ENCODE results near the gene MTFR2.
A peak's percentile ranks its signal among the peaks of the same experiment; 100 is the strongest.

MTFR2 gene

DNA sequence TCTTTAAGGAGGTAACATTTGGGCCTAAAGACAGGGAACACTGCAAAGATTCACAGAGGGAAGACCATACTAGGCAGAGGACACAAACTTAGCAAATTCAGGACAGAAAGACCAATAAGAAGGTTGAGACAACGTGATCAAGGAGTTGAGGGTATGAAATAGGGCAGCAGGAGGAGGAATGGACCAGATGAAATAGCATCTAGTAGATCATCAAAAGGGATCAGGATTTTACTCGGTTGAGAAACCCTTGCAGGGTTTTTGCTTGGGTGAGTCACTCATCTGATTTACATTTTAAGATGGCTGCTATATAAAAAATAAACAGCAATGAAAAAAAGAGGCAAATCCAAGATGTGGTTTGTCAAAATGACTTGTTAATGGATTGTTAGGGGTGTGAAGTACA lies 34.8 kb upstream of the MTFR2 start:
- peak; percentile 51 for DNase-seq (ENCODE audit: low read depth)
- no peak overlapping the region for H3K4me3 ChIP-seq (replicated peaks; ENCODE audit: low read depth, low read length)

GRCh38 chr6:136282906-136283305 lies 32.8 kb upstream of the MTFR2 start:
- DNase-seq (ENCODE audit: low read depth): no peak
- TF ChIP-seq, protein P1, sequence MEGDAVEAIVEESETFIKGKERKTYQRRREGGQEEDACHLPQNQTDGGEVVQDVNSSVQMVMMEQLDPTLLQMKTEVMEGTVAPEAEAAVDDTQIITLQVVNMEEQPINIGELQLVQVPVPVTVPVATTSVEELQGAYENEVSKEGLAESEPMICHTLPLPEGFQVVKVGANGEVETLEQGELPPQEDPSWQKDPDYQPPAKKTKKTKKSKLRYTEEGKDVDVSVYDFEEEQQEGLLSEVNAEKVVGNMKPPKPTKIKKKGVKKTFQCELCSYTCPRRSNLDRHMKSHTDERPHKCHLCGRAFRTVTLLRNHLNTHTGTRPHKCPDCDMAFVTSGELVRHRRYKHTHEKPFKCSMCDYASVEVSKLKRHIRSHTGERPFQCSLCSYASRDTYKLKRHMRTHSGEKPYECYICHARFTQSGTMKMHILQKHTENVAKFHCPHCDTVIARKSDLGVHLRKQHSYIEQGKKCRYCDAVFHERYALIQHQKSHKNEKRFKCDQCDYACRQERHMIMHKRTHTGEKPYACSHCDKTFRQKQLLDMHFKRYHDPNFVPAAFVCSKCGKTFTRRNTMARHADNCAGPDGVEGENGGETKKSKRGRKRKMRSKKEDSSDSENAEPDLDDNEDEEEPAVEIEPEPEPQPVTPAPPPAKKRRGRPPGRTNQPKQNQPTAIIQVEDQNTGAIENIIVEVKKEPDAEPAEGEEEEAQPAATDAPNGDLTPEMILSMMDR (IDR thresholded peaks at IDR 0.05; ENCODE audit: low read length, missing control alignments): no peak
- H3K4me3 ChIP-seq (replicated peaks; ENCODE audit: low read depth, low read length): no peak overlapping the region

More for the DNA sequence above, 34.8 kb upstream of the MTFR2 start:
- TF ChIP-seq, protein P1 (IDR thresholded peaks at IDR 0.05; ENCODE audit: low read length, missing control alignments): no peak

DNA sequence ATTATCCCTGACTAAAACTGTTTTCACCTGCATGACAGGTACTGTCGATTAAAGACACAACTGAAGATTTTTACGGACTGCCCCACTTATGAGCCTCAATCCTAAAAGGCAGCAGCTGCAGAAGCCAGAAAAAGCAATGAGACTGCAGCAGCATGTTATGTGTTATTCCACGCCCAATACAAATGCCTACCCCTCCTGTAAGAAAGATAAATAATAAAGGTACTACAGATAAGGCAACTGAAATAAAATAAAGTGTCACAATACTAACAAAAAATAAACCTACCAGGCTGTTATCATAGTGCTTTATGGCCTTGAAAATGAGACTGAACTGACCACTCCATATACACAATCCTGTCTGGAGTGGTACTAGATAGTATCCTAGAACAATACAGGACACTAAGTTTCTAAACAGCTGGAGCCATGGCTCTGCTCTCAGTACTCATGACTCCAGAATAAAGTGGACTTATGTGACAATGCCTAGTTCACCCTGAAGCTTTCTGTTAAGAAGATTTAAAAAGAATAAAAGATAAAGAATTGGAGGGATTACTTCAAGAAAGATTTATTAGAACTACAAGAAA lies 30.0 kb upstream of the MTFR2 start:
- H3K4me3 ChIP-seq (replicated peaks; ENCODE audit: low read depth, low read length): no peak overlapping the region

DNA sequence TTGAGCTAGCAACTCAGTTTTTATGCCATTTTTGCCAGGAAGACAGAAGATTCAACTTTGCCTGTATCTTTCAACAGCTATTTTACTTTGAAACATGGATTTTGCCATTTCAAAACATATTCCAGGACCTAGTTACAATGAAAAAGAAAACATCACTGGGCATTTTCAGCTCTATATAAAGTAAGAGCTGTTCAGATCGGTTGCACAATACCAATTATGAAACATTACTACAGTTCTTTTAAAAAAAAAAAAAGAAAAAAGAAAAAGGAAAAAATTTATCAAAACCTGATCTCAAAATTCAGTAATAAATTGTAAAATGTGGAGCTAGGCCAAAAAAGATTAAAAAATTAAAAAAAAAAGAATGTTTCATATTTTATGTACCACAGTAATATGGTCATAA lies 24.0 kb upstream of the MTFR2 start:
- peak; percentile 33 for DNase-seq (ENCODE audit: low read depth)
- TF ChIP-seq, protein P1 (IDR thresholded peaks at IDR 0.05; ENCODE audit: low read length, missing control alignments): no peak

More for the DNA sequence above, 30.0 kb upstream of the MTFR2 start:
- TF ChIP-seq, protein P1 (IDR thresholded peaks at IDR 0.05; ENCODE audit: low read length, missing control alignments): no peak
- no peak for DNase-seq (ENCODE audit: low read depth)

GRCh38 chr6:136265101-136265500 lies 15.0 kb upstream of the MTFR2 start:
- H3K4me3 ChIP-seq (replicated peaks; ENCODE audit: low read depth, low read length): no peak overlapping the region

More for the DNA sequence above, 24.0 kb upstream of the MTFR2 start:
- H3K4me3 ChIP-seq (replicated peaks; ENCODE audit: low read depth, low read length): no peak overlapping the region

DNA sequence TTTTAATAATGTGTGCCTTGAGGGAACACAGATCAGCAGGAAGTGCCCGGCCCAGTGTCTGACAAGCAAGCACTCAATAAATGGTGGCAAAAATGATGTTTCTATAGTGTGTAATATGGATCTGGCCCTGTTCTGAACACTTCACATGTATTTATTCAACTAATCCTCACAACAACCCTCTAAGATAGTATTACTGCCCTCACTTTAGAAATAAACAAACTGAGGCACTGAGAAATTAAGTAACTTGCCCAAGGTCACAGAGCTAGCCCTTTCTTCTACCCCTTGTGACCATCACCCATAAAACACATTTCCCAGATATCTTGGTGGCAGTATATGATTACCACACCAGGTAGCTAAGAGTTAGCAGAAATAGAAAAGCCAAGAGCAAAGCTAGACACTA lies 12.8 kb upstream of the MTFR2 start:
- TF ChIP-seq, protein P1 (IDR thresholded peaks at IDR 0.05; ENCODE audit: low read length, missing control alignments): no peak
- no peak overlapping the region for H3K4me3 ChIP-seq (replicated peaks; ENCODE audit: low read depth, low read length)
- DNase-seq (ENCODE audit: low read depth): no peak

More at GRCh38 chr6:136265101-136265500, 15.0 kb upstream of the MTFR2 start:
- TF ChIP-seq, protein P1 (IDR thresholded peaks at IDR 0.05; ENCODE audit: low read length, missing control alignments): no peak
- no peak for DNase-seq (ENCODE audit: low read depth)

DNA sequence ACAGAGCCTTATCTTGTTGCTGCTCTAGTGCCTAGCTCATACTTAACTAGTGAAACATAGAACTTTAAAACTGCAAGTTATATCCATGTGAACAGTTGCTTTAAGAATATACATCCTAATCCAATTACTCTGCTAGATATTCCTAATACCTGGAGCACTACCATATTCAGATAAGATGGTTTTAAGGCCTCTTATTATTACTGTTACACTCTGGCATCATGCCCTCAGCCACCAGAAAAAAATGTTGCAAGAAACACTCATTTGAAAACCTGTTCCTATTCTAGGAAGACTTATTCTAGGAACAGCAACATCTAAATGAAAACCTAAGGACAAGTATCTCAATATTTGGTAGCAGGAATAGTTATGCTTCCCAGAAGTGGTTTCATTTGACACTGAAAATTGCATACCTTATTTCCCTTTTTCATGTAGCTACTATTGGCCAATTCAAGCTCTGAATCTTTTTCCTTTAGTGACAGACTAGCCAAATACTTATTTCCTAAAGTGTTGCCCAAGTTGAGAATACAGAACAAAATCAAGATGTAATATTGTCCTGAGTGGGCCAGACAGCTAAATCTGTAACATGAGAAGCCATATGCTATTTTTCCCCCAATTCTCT lies 4.8 kb upstream of the MTFR2 start:
- TF ChIP-seq, protein P1 (IDR thresholded peaks at IDR 0.05; ENCODE audit: low read length, missing control alignments): no peak
- no peak overlapping the region for H3K4me3 ChIP-seq (replicated peaks; ENCODE audit: low read depth, low read length)
- DNase-seq (ENCODE audit: low read depth): no peak

All from fibroblast of pulmonary artery (primary cell).